Measurements from ENCODE around the gene ESR2.

Gene ESR2

DNA sequence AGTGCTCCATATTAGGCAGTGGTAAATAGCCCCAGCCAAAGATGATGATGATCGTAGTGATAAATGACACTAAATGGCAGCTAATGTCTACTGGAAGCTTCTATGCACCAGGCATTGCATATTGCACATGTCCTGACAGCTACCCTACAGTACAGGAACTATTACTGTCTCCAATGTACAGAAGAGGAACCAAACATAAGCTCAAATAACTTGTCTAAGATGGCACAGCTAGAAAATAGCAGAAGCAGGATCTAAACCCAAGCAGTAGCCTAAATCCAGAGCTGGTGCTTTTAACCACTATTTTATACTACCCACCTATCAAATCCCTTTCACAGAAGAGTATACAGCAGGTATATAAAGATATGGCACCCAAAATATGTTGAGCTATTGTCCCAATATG, 28.9 kb downstream of the ESR2 start:
- no peak for DNase-seq

- DNase-seq = no peak
Measured at GRCh38 chr14:64260418-64260817, 33.8 kb downstream of the ESR2 start.

GRCh38 chr14:64255756-64256155, 38.4 kb downstream of the ESR2 start:
- DNase-seq = no peak

- no peak for DNase-seq
Measured at GRCh38 chr14:64253672-64254071, 40.5 kb downstream of the ESR2 start.

DNA sequence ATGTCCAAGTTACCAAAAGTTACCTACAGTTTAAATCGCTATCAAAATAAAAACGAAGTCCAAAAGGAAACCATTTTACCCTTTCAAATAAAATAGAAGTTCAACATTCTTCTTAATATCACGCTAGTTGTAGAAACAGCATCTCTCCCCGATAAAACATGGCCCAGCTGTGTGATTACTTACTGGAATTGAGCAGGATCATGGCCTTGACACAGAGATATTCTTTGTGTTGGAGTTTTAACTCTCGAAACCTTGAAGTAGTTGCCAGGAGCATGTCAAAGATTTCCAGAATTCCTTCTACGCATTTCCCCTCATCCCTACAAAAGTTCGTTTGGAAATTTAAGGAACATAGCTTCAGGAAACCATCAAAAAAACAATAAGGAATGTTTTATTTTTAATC, 44.8 kb downstream of the ESR2 start:
- no peak for DNase-seq

- no peak for DNase-seq
Measured at GRCh38 chr14:64248689-64249088, 45.5 kb downstream of the ESR2 start.

- no peak for DNase-seq
Measured at GRCh38 chr14:64247195-64247594, 47.0 kb downstream of the ESR2 start.

DNA sequence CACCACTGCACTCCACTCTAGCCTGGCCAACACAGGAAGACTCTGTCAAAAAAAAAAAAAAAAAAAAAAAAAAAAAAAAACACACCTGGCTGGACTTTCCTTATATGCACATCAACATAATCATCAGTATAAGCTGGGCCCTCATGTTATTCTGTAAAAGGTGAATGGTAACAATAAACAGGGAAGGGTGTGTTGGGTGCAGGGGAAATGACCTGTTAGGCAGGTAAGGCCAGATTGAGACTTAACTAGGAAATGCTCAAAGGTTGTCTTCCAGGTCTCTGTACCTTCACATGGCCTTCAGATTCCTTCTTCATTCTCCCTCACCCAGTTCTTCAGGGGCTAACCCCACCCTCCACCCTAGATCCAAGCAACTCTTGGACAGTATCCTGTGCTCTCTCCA, 47.5 kb downstream of the ESR2 start:
- DNase-seq = no peak

DNA sequence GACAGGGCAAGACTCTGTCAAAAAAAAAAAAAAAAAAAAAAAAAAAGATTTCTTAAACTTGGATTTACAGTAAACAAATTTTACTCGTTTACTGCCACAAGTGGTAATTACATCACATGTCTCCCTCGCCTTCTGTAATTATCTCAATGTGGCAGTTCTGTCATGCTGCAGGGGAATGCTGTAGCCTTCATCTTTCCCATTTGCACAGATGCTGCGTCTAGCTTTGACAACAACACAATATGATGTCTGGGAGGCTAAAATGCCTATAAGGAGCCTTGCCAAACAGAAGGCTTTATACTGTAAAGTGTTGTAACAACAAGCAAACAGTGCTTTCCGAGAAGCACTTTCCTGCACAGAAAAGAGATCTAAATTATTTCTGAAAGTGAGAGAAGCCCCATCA, 48.7 kb downstream of the ESR2 start:
- no peak for DNase-seq

DNA sequence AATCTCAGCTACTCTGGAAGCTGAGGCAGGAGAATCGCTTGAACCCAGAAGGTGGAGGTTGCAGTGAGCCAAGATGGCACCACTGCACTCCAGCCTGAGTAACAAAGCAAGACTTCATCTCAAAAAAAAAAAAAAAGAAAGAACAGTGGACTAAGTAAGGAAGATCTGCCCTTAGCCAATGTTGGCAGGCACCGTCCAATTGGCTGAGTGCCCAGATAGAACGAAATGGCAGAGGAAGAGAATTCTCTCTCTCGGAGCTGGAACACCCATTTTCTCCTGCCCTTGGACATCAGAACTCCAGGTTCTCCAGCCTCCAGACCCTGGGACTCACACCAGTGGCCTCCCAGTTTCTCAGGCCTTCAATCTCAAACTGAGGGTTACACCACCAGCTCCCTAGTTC, 49.9 kb downstream of the ESR2 start:
- no peak for DNase-seq

DNA sequence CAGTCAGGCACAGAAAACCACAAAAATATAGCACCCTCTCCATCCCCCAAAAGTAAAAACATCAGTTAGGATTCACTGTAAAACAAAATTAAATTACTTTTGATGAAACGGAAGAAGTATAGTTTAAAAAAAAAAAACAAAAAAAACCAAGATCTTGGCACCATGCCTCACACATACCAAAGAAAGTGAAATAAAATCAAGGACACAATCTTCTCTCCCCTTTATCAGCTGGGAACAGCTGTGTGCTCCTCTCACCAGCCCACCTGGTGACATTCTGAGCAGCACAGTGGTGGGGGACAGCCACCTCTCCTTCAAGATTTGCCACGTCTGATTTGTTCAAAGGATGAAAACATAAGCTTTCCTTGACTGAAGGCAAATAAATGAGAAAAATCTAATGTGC, 55.5 kb downstream of the ESR2 start:
- no peak for DNase-seq

DNA sequence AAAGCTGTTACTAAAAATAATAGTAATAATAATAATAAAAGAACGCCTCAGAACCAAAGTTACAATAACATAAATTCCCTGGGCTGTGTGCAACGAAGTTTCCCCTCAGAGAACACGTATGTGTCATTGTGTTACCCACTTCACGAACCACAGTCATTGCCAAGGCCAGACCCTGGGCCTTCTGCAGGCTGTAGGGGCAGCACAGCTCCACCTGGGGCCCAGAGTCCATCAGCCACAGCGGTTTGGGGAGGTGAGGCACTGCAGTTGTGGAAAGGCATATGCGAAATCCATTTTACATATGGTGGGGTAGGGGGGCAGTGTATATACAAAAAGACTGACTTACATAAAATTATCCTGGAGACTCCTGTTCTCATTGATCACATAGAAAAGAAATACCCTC, 56.1 kb downstream of the ESR2 start:
- no peak for DNase-seq

DNA sequence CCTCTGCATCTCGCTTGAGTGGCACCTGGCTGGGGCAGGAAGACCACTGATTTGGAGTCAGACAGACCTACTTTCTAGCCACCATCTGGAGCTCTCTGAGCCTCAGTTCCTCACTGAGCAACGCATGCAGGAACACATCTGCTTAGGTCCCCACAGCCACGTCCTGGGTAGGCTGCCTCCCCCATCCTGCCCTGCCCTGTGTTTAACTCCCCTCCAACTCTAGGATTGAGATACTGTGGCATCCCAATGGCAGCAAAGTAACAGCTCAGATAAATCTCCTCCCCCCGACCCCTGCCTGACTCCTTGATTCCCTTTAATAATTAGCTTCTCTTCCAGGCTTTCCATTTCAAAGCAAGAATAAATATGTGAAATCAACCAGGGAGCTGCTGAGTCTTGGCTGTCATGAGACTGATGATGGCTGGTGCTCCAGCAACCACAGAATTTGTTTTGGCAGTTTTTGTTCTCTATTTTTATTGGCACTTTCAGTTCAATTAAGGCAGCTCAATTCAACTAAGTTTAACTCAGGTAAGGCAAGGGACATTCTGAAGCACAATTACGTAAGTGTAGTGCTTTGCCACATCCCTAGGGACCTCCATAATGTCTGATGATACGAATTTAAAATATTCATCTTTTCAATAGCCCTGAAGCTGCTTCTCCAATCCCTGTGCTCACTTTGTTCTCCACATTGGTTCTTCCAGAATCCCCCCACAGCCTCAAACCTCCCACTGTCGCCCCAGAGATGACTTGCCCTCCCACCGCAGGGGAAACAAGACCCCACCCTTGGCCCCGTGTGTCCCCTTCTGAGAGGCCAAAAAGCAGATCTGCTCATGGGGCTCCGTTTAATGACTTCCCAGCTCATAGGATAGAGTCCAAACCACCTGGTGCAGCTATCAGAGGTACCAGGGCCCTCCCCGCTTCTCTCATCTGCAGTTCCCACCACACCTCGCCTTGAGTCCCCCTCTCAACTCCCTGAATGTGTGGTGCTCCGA, 58.2 kb downstream of the ESR2 start:
- DNase-seq = no peak

DNA sequence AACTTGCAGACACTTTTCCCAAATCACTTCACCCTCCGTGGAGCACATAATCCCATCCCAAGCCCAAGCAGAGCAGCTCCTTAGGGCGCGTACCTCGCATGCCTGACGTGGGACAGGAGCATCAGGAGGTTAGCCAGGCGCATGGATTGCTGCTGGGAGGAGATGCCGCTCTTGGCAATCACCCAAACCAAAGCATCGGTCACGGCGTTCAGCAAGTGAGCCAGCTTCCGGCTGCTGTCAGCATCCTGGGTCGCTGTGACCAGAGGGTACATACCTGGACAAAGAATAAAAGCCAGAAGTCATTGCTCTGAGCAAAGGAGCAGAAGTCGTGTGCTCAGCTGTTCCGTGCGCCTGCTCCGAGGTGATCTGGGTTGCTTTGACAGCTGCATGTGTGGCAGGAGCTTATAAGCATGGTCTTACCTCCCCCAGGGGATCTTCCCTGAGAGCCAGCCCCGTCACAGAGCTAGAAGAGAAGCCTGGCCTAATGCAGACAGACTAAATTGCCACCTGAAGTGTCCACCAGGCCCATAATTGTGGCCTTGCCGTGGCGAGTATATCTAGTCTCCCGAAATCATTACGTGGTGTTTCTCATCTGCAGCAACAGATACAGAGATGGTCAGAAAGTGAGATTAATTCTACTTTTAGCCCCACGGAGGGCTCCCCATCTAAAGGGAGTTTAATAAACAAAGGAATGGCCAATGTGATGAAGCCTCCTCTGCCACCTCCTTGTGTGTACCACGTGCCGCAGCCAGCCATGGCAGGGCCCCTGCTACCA, 59.1 kb downstream of the ESR2 start:
- no peak for DNase-seq

GRCh38 chr14:64233531-64234190, 60.5 kb downstream of the ESR2 start:
- no peak for DNase-seq

DNA sequence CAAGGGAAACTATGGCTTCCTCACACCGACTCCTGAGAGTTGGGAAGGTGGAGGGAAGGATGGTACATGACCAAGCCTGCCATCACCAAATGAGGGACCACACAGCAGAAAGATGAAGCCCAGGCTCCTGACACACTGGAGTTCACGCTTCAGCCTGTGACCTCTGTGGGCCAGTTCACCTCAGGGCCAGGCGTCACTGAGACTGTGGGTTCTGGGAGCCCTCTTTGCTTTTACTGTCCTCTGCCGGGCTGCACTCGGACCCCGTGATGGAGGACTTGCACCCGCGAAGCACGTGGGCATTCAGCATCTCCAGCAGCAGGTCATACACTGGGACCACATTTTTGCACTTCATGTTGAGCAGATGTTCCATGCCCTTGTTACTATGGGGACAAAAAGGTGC, 61.2 kb downstream of the ESR2 start:
- no peak for DNase-seq

DNA sequence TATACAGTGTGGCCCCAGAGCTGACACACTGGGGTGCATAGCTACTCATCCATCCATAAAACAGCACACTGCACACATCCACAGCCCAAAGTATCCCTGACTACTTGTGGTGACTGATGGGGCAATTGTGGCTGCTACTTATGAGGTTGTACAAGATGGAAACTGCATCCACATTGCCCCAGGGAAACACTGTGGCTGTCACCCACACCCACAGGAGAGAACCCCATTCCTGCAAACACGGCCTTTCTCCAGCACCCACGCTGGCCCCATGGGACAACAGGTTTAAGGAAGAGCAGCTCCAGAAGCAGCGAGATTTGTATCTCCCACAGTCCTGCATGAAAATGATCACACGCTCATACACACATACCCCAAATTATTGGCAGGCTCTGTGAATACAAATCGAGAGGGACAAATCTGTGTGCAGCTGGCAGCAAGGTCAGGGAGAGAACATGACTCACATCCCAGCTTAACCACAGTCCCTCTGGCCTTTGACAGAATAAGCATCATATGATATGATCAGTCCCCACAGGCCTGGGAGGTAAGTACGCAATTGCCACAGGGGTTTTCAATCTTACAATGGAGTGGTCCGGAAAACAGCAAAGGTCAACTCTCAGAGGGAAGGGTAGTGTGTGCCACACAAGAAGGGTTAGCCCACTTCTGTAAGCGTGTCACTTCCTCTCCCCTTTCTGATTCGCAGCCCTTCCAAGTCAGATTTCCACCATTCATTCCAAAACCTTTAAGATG, 61.9 kb downstream of the ESR2 start:
- peak; percentile 13 for DNase-seq

DNA sequence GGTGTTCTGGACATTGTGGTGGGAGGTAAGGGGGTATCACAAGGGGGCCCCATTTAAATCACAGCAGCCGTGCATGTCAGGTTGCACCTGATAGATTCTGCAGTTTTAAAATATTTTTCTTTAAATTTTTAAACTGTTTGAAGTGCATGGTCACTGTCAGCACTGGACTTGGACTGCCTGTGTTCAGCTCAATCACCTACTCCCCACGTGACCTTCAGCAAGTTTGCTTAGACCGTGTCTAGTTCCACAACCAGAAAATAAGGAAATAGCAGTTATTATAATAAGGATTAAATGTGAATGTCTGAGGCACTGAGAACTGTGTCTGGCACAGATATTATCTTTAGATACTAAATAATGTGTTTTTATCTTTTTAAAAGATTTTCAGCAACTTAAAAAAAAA, 64.7 kb downstream of the ESR2 start:
- DNase-seq = no peak

DNA sequence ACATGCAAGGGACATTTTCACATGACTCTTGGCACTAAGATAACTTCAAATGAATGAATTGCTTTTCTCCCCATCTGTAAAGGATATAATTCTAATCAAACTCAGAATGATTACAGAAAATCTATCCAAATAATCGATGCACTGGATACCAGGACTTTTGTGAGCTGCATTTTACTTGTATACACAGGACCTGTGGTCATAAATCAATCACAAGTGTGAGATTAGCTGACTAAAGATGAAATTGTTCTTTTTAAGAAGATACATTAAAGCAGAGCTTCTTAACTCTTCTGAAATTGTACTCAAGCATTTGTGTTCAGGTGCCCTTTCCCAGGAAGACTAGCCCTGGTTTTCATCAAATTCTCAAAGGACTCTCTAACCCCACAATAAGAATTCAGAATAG, 66.3 kb downstream of the ESR2 start:
- DNase-seq = no peak

- DNase-seq = no peak
Measured at GRCh38 chr14:64225151-64225757, 68.9 kb downstream of the ESR2 start.

GRCh38 chr14:64221391-64222003, 72.7 kb downstream of the ESR2 start:
- DNase-seq = no peak

DNA sequence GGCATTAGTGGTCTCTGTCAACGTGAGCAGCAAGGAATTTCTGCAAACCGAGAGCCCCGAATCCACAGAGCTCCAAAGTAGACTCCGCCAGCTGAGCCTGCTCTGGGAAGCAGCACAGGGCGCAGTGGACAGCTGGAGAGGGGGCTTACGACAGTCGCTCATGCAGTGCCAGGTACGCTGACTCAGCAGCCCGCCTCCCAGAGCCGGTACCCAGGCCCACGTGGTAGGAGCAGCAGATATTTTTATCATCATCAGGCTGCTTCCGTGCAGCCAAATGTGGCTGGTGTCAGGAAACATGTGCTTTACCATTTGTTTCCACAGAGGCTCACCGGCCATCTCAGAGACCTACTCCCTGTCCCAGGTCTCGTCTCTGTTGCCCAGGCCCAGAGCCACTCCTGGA, 73.7 kb downstream of the ESR2 start:
- no peak for DNase-seq
